ENCODE data around the gene PTGS1. TPM values are rescaled to one million over a fixed set of nuclear protein-coding genes. Genes with fewer than 3 reads are reported as not detected.

Gene PTGS1
- total RNA-seq, 4 donors from 2014 or later, result 72.2 to 119 (median 84.1) TPM

GRCh38 chr9:122396614-122397148 lies 25.9 kb downstream of the PTGS1 start:
- WGBS, result 89% methylated on average over 2 of the region's 2 CpGs
- intact Hi-C loops (cut with DNase I), result no loop called here
- H3K4me1 ChIP-seq, result peaks cover 5 to 30% (median 24%) of the 10 kb centered on the region in 4 donors
- H3K27ac ChIP-seq (replicated peaks in 1 of 4), result no peak overlapping the region
- no peaks in the 10 kb centered on the region for H3K9me3 ChIP-seq
- peaks cover 0 to 15% (median 4%) of the 10 kb centered on the region in 4 donors for H3K36me3 ChIP-seq
- no peaks in the 10 kb centered on the region for H3K27me3 ChIP-seq
- peak; percentile 77 for DNase-seq (ENCODE audit: extremely low spot score)
- no peak for TF ChIP-seq CTCF (IDR thresholded peaks at IDR 0.05)
- TF ChIP-seq EP300 (IDR thresholded peaks at IDR 0.05), result no peak
- TF ChIP-seq POLR2A (IDR thresholded peaks at IDR 0.05; ENCODE audit: low read depth), result no peak
- TF ChIP-seq POLR2AphosphoS5 (IDR thresholded peaks at IDR 0.05), result no peak
- H3K4me3 ChIP-seq, result no peak overlapping the region

GRCh38 chr9:122397749-122398148 lies 26.9 kb downstream of the PTGS1 start:
- TF ChIP-seq CTCF (IDR thresholded peaks at IDR 0.05) (no peak), EP300 (IDR thresholded peaks at IDR 0.05) (no peak), POLR2AphosphoS5 (IDR thresholded peaks at IDR 0.05) (no peak), POLR2A (IDR thresholded peaks at IDR 0.05; ENCODE audit: low read depth) (no peak)
- Histone ChIP-seq H3K4me1 (peaks cover 5 to 31% (median 28%) of the 10 kb centered on the region in 4 donors), H3K27me3 (no peaks in the 10 kb centered on the region), H3K4me3 (no peak overlapping the region), H3K27ac (replicated peaks in 1 of 4) (no peak overlapping the region), H3K36me3 (peaks cover 0 to 5% (median 0%) of the 10 kb centered on the region in 4 donors), H3K9me3 (no peaks in the 10 kb centered on the region)
- peak; percentile 68 for DNase-seq (ENCODE audit: extremely low spot score)
- intact Hi-C loops (cut with DNase I), result no loop called here
- WGBS, result 90% methylated on average over 2 of the region's 2 CpGs

- no peaks in the 10 kb centered on the region for H3K27me3 ChIP-seq
- 88% methylated on average over 3 of the region's 3 CpGs for WGBS
Measured at GRCh38 chr9:122398371-122398924, 27.6 kb downstream of the PTGS1 start.

GRCh38 chr9:122401896-122402295 lies 31.1 kb downstream of the PTGS1 start:
- H3K4me3 ChIP-seq, result no peak overlapping the region
- WGBS, result 91% methylated on average over 8 of the region's 8 CpGs
- no peak for DNase-seq (ENCODE audit: extremely low spot score)
- intact Hi-C loops (cut with DNase I), result no loop called here
- peaks cover 0 to 6% (median 5%) of the 10 kb centered on the region in 4 donors for H3K4me1 ChIP-seq
- TF ChIP-seq POLR2A (IDR thresholded peaks at IDR 0.05; ENCODE audit: low read depth), result no peak
- TF ChIP-seq EP300 (IDR thresholded peaks at IDR 0.05), result no peak
- TF ChIP-seq CTCF (IDR thresholded peaks at IDR 0.05), result no peak
- no peak for TF ChIP-seq POLR2AphosphoS5 (IDR thresholded peaks at IDR 0.05)
- no peak overlapping the region for H3K27ac ChIP-seq (replicated peaks in 1 of 4)
- no peaks in the 10 kb centered on the region for H3K36me3 ChIP-seq
- no peaks in the 10 kb centered on the region for H3K27me3 ChIP-seq
- no peaks in the 10 kb centered on the region for H3K9me3 ChIP-seq

More at GRCh38 chr9:122398371-122398924, 27.6 kb downstream of the PTGS1 start:
- intact Hi-C loops (cut with DNase I), result no loop called here
- peaks cover 3 to 24% (median 22%) of the 10 kb centered on the region in 4 donors for H3K4me1 ChIP-seq
- DNase-seq (ENCODE audit: extremely low spot score), result no peak
- no peak for TF ChIP-seq EP300 (IDR thresholded peaks at IDR 0.05)
- no peak overlapping the region for H3K27ac ChIP-seq (replicated peaks in 1 of 4)
- no peaks in the 10 kb centered on the region for H3K9me3 ChIP-seq
- no peak overlapping the region for H3K4me3 ChIP-seq
- no peaks in the 10 kb centered on the region for H3K36me3 ChIP-seq

- TF ChIP-seq POLR2AphosphoS5 (IDR thresholded peaks at IDR 0.05) (peak; percentile 40 to 79), EP300 (IDR thresholded peaks at IDR 0.05) (no peak)
- Histone ChIP-seq H3K4me3 (no peak overlapping the region), H3K4me1 (peaks cover 0 to 6% (median 5%) of the 10 kb centered on the region in 4 donors), H3K27ac (replicated peaks in 1 of 4) (no peak overlapping the region), H3K27me3 (no peaks in the 10 kb centered on the region), H3K36me3 (no peaks in the 10 kb centered on the region), H3K9me3 (no peaks in the 10 kb centered on the region)
- WGBS, result 13% methylated on average over 3 of the region's 3 CpGs
- intact Hi-C loops (cut with DNase I), result no loop called here
- DNase-seq (ENCODE audit: extremely low spot score), result peak; percentile 90
Measured at GRCh38 chr9:122402403-122402871, 31.6 kb downstream of the PTGS1 start.
